GM12892 (cell line): ENCODE data around the gene ARL17B.

Source experiments
- POLR2A ChIP-seq: IDR thresholded peaks from 2 replicates; pipeline ENCODE4 v1.6.1; 2011; ENCODE audit warnings: low read depth, low read length, control low read depth
- TAF1 ChIP-seq: IDR thresholded peaks from 2 replicates; pipeline ENCODE4 v1.6.1; 2011; ENCODE audit warnings: low read depth, mild to moderate bottlenecking, control low read depth, low read length, borderline replicate concordance

- TF ChIP-seq TAF1 (no peak), POLR2A (no peak)
Observed at GRCh38 chr17:46262271-46262670, 99.3 kb downstream of the ARL17B start.
